CD4-positive, alpha-beta T cell (primary cell): Measurements from ENCODE around the gene PSME3IP1. TPM values are rescaled to one million over a fixed set of nuclear protein-coding genes. Genes with fewer than 3 reads are reported as not detected.

ENCODE experiments used
- ATAC-seq: fragments of 200-7000 bp; cut with Tn5 transposase; one replicate; pipeline ENCODE4 v1.10.0; 2022; ENCODE audit warnings: mild to moderate bottlenecking; ENCODE audit not compliant: poor library complexity
- CTCF ChIA-PET: fragments of 350-600 bp; sonication (Branson Sonifier 250); formaldehyde crosslinking; loops from one replicate; lab custom pipeline; 2021; ENCODE audit warnings: antibody characterized with exemption, inconsistent platforms; lab: Charles Lee
- POLR2A ChIA-PET: fragments of 350-600 bp; sonication (Branson Sonifier 250); formaldehyde crosslinking; loops from one replicate; lab custom pipeline; 2021; ENCODE audit warnings: antibody characterized with exemption, inconsistent platforms; lab: Charles Lee
- DNase-seq, 14 experiments: peaks; one replicate each; pipeline ENCODE4 v3.0.0-alpha.2; 2013 to 2020; ENCODE audit warnings: mixed read lengths in 2 of 14
- H3K27ac ChIP-seq, 2 donors: one replicate each; pipeline versions ENCODE4 v1.5.1 to v1.7.0; 2013; ENCODE audit warnings: low read length in 2 of 2, low read depth in 1 of 2, mild to moderate bottlenecking in 1 of 2
- H3K27me3 ChIP-seq, 2 experiments: 1 replicate in 1 of 2; 2 replicates in 1 of 2; pipeline versions ENCODE4 v1.6.1 to v1.7.0; 2013; ENCODE audit warnings: low read length in 2 of 2, control low read depth in 1 of 2, mild to moderate bottlenecking in 1 of 2, moderate library complexity in 1 of 2; ENCODE audit not compliant: insufficient read depth in 2 of 2, control insufficient read depth in 1 of 2
- H3K36me3 ChIP-seq: one replicate; pipeline ENCODE4 v1.6.1; 2013; ENCODE audit warnings: low read length, control low read depth; ENCODE audit not compliant: insufficient read depth
- H3K4me1 ChIP-seq: one replicate; pipeline ENCODE4 v1.6.1; 2013; ENCODE audit warnings: low read length, control low read depth; ENCODE audit not compliant: insufficient read depth
- H3K4me3 ChIP-seq: one replicate; pipeline ENCODE4 v1.5.1; 2013; ENCODE audit warnings: mild to moderate bottlenecking, low read length, moderate library complexity
- H3K9me3 ChIP-seq, 2 experiments: 1 replicate in 1 of 2; 2 replicates in 1 of 2; pipeline versions ENCODE4 v1.6.1 to v1.7.0; 2013; ENCODE audit warnings: low read length in 2 of 2, mild to moderate bottlenecking in 2 of 2, control low read depth in 1 of 2, moderate library complexity in 1 of 2; ENCODE audit not compliant: control insufficient read depth in 1 of 2, insufficient read depth in 1 of 2
- H3K27ac Mint-ChIP-seq: one replicate; pipeline ENCODE4 v1.8.0; 2020; ENCODE audit warnings: mixed read lengths
- H3K27me3 Mint-ChIP-seq: one replicate; pipeline ENCODE4 v1.8.0; 2021; ENCODE audit warnings: mixed read lengths
- H3K36me3 Mint-ChIP-seq: one replicate; pipeline ENCODE4 v1.8.0; 2021; ENCODE audit warnings: low read depth, mixed read lengths
- H3K4me1 Mint-ChIP-seq: one replicate; pipeline ENCODE4 v1.8.0; 2021; ENCODE audit warnings: low read depth, mixed read lengths
- H3K4me3 Mint-ChIP-seq: one replicate; pipeline ENCODE4 v1.8.0; 2020; ENCODE audit warnings: mild to moderate bottlenecking, mixed read lengths
- H3K9me3 Mint-ChIP-seq: one replicate; pipeline ENCODE4 v1.8.0; 2020; ENCODE audit warnings: mixed read lengths
- CTCF ChIP-seq: fragments of 200-600 bp; IDR thresholded peaks from one replicate; pipeline ENCODE4 v1.8.0; 2022; ENCODE audit warnings: antibody characterized with exemption, mild to moderate bottlenecking
- intact Hi-C, 2 experiments: fragments of 100-400 bp; cut with DNase I in 1 of 2; cut with micrococcal nuclease in 1 of 2; formaldehyde crosslinking; loops; one replicate each; pipeline versions ENCODE4 v1.15.1 to v1.9.0; 2023 to 2025; cut with DNase I, micrococcal nuclease
- total RNA-seq, 174 experiments: library from RNA in 2 of 174; stranded (reverse) in 2 of 174; gene quantifications; one replicate each; pipeline ENCODE4 v1.2.3 and lab custom pipeline; 2021 to 2026

Gene PSME3IP1
- total RNA-seq, 2 experiments from 2014 or later, result 77.1 to 77.9 TPM

- no peaks in the 10 kb centered on the region for H3K9me3 ChIP-seq
- Mint-ChIP-seq H3K4me1 (peaks cover 55% of the 10 kb centered on the region), H3K36me3 (no peaks in the 10 kb centered on the region), H3K27ac (peak overlapping the region; percentile 82), H3K4me3 (no peak overlapping the region), H3K9me3 (no peaks in the 10 kb centered on the region), H3K27me3 (no peaks in the 10 kb centered on the region)
- no peak for ATAC-seq
- POLR2A ChIA-PET, result interaction anchor here (0.9 to 1.3 kb wide), 2 partner anchors 11 to 18 kb away, joined by 5 read pairs; no protein-coding TSS in a partner anchor
- no peaks in the 10 kb centered on the region for H3K27me3 ChIP-seq
- intact Hi-C loops, result no loop called here
- CTCF ChIA-PET, result interaction anchor here (0.7 kb wide), 1 partner anchor 39 kb away, joined by 5 read pairs; no protein-coding TSS in a partner anchor
- H3K36me3 ChIP-seq, result no peaks in the 10 kb centered on the region
- H3K4me3 ChIP-seq, result no peak overlapping the region
- peak overlapping the region in 1 of 2 donors; percentile 8 for H3K27ac ChIP-seq
- TF ChIP-seq CTCF, result no peak
- DNase-seq, result no peak
- H3K4me1 ChIP-seq, result peaks cover 48% of the 10 kb centered on the region
Observed at GRCh38 chr16:57123216-57123973, 62.4 kb downstream of the PSME3IP1 start.

DNA sequence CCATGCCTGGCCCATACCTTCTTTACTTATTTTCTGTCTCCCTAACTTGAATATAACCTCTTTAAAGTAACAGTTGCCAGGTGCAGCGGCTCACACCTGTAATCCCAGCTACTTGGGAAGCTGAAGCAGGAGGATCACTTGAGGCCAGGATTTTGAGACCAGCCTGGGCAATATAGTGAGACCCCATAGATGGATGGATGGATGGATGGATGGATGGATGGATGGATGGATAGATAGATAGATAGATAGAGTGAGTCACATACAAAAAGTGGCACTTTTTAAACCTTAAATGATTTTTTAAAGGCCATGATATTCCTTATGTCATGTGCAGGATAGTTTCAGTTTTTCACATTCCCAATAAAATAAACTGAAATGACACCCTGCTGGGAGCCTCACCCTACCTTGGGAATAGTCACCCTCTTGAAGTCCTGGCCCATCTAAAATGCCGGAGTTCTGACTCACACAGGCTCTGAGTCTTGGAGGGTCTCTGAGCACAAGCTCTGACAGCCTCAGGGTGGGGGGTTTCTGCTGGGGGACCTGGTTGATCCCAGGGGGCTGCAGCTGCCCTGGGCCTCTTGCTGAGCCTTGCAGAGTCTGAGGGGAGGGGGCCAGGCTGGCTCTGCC is 67.3 kb downstream of the PSME3IP1 start:
- ATAC-seq, result no peak
- H3K9me3 Mint-ChIP-seq, result no peaks in the 10 kb centered on the region
- ChIA-PET POLR2A (no interaction called here), CTCF (no interaction called here)
- no peaks in the 10 kb centered on the region for H3K27me3 Mint-ChIP-seq
- peaks cover 8% of the 10 kb centered on the region for H3K4me1 Mint-ChIP-seq
- Histone ChIP-seq H3K4me1 (peaks cover 7% of the 10 kb centered on the region), H3K36me3 (no peaks in the 10 kb centered on the region), H3K4me3 (no peak overlapping the region), H3K27me3 (no peaks in the 10 kb centered on the region), H3K27ac (no peak overlapping the region), H3K9me3 (no peaks in the 10 kb centered on the region)
- no peaks in the 10 kb centered on the region for H3K36me3 Mint-ChIP-seq
- H3K27ac Mint-ChIP-seq, result no peak overlapping the region
- DNase-seq, result no peak
- TF ChIP-seq CTCF, result no peak
- intact Hi-C loops, result no loop called here
- no peak overlapping the region for H3K4me3 Mint-ChIP-seq

- H3K9me3 ChIP-seq, result no peaks in the 10 kb centered on the region
- Mint-ChIP-seq H3K4me3 (no peak overlapping the region), H3K27me3 (no peaks in the 10 kb centered on the region), H3K4me1 (no peaks in the 10 kb centered on the region), H3K27ac (no peak overlapping the region), H3K9me3 (no peaks in the 10 kb centered on the region), H3K36me3 (no peaks in the 10 kb centered on the region)
- no peaks in the 10 kb centered on the region for H3K36me3 ChIP-seq
- DNase-seq (no peak), ATAC-seq (no peak)
- H3K4me1 ChIP-seq, result no peaks in the 10 kb centered on the region
- TF ChIP-seq CTCF, result no peak
- no peak overlapping the region for H3K27ac ChIP-seq
- intact Hi-C loops, result no loop called here
- POLR2A ChIA-PET, result no interaction called here
- no peak overlapping the region for H3K4me3 ChIP-seq
- CTCF ChIA-PET, result no interaction called here
- H3K27me3 ChIP-seq, result no peaks in the 10 kb centered on the region
Observed at GRCh38 chr16:57115514-57116182, 70.2 kb downstream of the PSME3IP1 start.
